GM19023 (cell line): Measurements from ENCODE around the gene TTC28.
"Not testable (repeated sequence)": the region's sequence is repeated elsewhere in the genome, so short reads cannot be mapped to it uniquely, and the experiment has no call there.

Source experiments
- ATAC-seq: cut with Tn5 transposase; IDR thresholded peaks from one replicate; pipeline ENCODE4 v1.9.1; 2021; ENCODE audit warnings: mild to moderate bottlenecking, moderate library complexity; ENCODE audit not compliant: unreplicated experiment

Gene TTC28

DNA sequence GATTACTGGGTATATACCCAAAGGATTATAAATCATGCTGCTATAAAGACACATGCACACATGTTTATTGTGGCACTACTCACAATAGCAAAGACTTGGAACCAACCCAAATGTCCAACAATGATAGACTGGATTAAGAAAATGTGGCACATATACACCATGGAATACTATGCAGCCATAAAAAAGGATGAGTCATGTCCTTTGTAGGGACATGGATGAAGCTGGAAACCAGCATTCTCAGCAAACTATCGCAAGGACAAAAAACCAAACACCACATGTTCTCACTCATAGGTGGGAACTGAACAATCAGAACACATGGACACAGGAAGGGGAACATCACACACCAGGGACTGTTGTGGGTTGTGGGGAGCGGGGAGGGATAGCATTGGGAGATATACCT lies 510.3 kb downstream of the TTC28 start:
- not testable (repeated sequence) for ATAC-seq

DNA sequence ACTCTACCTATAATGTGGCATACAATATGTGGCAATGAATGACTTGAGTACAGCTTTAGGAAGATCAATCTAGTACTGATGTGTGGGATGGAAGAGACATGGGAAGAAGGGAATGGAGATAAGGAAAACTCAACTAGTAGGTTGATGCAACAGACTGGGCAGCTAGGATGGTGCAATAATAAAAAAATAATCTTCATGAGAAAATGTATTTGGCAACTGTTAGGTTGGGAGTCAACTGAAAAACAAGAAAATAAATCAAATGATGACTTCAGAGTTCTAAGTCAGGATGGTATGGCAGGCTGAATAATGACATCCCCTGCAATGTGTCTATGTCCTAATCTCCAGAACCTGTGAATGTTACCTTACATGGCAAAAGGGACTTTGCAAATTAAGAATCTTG lies 523.8 kb downstream of the TTC28 start:
- ATAC-seq, result no peak

- ATAC-seq, result no peak
Observed at GRCh38 chr22:28154861-28155260, 524.8 kb downstream of the TTC28 start.

DNA sequence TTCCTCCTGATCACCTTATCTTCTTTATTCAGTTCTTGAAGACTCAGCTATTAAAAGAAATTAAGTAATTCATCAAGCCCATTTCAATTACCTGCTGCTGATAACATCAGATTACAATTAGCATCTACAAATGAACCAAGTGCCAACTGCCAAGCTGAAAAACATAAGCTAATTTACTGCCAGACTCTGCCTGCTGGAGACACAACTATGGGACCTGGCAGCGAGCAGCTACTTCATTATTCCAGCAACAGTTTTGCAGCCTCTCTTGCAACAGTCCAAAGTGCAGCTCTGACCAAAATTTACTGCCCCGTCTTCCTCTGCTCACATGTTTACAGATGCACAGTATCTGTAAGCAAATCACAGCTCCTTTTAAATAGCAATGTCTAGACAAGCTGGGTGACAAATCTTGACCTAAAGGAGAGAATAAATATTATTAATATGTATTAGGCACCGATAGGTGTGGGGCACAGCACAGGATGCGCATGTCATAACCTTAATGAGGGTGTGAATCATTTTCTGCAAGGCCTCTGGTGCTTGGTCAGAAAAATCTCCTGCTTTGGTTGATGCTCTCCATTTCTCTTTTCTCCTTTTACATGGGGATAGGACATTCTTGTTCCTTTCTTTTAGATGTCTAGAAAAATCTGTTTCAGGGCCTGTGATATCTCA lies 528.4 kb downstream of the TTC28 start:
- no peak for ATAC-seq

DNA sequence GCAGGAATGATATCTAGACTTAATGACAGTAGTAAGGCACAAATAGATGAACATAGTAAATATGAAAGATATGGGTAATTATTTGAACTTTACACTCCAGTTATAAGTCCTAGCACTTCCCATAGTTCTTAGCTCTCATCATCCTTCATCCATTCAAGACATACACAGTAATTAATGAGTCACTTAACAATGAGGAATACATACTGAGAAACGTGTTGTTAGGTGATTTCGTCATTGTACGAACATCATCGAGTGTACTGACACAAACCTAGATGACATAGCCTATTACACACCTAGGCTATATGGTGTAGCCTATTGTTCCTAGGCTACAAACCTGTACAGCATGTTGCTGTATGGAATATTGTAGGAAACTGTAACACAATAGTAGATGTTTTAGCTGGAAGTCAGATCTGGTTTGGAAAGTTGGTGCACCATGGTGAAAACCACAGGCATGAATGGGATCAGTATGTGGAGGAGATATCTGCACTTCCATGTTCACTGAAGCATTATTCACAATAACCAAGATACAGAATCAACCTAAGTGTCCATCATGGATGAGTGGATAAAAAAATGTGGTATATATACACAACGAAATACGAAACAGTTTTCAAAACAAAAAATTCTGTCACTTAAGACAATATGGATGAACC lies 530.7 kb downstream of the TTC28 start:
- no peak for ATAC-seq

DNA sequence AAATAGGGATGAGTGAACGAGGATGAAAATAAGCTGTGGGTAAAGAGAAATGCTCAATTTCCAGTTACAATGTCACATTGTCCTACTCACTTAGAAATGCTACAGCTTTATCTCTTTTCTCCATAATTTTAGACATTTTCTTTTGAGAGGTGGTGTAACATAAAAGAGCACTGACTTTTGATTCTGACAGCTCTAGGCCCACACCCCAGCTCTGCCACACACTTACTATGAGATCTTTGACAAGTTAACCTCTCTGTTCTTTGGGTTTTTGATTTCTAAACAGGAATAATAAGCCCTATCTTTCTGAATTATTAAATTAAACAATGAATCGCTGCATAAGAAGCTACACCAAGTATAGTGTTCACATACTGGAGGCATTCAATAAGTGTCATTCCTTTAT lies 532.2 kb downstream of the TTC28 start:
- no peak for ATAC-seq

- ATAC-seq, result no peak
Observed at GRCh38 chr22:28146401-28147314, 533.0 kb downstream of the TTC28 start.

DNA sequence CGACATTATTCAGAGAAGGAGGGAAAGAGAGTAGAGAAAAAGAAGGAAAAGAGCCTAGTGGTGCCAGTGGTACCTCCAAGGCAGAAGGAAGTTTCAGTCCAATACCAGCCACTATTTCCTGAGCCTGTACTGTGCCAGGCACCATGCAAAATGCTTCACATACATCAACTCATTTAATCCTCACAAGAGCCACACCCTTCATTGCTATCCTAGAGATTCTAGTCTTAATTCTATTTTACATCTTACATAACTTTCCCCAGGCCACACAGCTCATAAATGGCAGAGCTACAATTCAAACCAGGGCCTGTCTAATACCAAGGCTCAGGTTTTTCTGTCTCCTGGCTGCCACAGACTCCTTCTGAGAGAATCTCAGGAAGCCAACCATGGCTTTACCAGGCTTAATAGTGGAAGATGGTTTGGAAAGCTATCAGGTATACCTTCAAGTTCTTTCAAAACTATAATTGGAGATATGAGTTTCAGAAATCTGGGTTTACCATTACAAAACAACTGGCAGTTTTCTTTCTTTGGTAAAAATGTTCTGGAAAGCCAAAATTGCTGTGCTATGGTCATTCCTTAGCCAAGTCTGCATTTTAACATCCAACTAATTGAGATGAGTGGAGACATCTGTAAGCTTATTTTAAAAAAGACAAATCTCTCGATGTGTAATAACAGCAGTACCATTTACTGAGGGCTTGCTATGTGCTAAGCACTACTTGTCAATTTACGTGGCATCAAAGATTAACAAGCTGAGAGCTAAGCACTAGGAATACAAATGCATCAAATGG lies 535.5 kb downstream of the TTC28 start:
- ATAC-seq, result no peak

DNA sequence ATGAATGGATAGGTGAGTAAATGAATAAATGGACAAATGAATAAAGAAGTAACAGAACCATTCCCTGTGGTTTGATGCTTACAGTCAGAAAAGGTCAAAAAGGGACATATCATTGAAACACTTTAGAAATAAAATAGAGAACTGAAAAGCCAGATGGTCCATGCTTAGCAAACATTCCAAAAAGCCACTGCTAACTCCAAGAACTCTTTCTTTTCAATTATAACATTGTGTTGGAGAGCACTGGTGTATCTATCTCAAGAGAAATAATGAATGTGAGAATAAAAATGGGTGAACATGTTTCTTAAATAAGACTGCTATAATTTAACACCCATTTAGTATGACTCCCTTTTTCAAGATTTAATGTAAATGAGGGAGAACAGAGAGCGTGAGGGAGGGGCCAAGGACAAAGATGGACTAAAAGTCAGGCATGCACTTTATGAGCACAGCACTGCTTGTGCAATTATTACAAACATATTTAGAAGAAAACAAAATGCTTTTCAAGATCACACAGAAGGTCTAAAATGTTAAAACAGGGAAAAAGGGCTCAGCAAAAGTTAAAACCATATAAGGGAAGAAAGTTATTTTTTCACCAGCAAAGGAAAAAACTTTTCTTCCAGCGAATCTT lies 536.3 kb downstream of the TTC28 start:
- ATAC-seq, result no peak

- no peak for ATAC-seq
Observed at GRCh38 chr22:28142361-28142961, 537.2 kb downstream of the TTC28 start.

GRCh38 chr22:28141614-28142013 lies 538.0 kb downstream of the TTC28 start:
- ATAC-seq, result no peak

GRCh38 chr22:28139961-28140360 lies 539.7 kb downstream of the TTC28 start:
- no peak for ATAC-seq

GRCh38 chr22:28139516-28139915 lies 540.1 kb downstream of the TTC28 start:
- no peak for ATAC-seq

GRCh38 chr22:28137036-28137435 lies 542.6 kb downstream of the TTC28 start:
- no peak for ATAC-seq

- ATAC-seq, result no peak
Observed at GRCh38 chr22:28132466-28132865, 547.2 kb downstream of the TTC28 start.

DNA sequence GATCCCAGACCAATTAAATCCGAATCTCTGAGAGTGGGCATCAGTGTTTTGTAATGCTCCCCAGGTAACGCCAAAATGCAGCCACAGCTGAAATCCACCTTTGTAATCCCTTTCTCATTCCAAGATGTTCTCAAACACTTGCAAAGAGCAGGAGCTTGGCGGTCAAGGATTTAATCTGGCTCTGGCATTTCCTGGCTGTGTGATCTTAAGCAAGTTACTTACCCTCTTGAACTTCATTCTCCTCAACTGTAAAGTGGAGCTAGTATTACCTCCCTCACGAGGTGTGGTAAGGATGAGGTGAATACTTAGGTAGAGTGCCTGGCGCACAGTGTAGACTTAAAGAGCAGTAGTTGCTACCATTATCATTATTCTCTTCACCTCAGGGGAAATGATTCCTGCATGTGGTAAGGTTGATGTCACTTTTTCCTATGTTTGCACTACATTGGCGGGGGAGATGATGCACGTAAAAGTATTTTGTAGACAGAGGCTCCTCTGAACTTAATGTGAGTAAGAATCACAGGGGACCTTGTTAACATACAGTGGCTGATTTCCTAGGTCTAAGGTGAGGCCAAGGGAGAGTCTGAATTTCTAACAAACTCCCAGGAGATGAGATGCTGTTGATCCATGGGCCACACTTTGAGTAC lies 550.2 kb downstream of the TTC28 start:
- no peak for ATAC-seq

DNA sequence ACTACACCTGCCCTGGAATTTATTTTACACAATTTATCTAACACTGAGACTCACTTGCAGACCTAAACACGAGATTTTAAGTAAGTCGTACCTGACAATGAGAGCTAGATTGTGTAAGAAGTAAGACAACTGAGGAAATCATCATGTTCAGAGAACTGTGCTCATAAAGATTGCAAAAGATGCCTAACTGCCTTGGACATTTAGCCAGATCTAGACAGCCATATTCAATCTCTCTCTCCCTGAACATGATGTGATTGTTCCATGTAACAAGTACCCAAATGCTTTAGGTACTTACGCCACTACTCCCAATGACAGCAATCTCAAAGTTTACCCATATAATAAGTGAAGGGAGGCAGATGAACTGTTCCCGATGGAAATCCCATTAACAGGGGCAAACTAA lies 550.8 kb downstream of the TTC28 start:
- ATAC-seq, result no peak

- no peak for ATAC-seq
Observed at GRCh38 chr22:28125799-28126198, 553.8 kb downstream of the TTC28 start.

- ATAC-seq, result no peak
Observed at GRCh38 chr22:28123989-28124766, 555.5 kb downstream of the TTC28 start.
